Neural crest cell (in vitro differentiated cells): ENCODE data around the gene SLC9A7. TPM values are rescaled to one million over a fixed set of nuclear protein-coding genes. Genes with fewer than 3 reads are reported as not detected.

Experiments
- DNase-seq: peaks from one replicate; pipeline ENCODE4 v3.0.0; 2021; ENCODE audit warnings: low read depth, mixed read lengths, low spot score
- H3K27ac Mint-ChIP-seq: one replicate; pipeline ENCODE4 v1.8.0; 2021; ENCODE audit warnings: mild to moderate bottlenecking, mixed read lengths; ENCODE audit not compliant: unreplicated experiment
- H3K27me3 Mint-ChIP-seq: 2 replicates; pipeline ENCODE4 v1.8.0; 2021; ENCODE audit warnings: low read depth, mild to moderate bottlenecking, mixed read lengths
- H3K36me3 Mint-ChIP-seq: 2 replicates; pipeline ENCODE4 v1.8.0; 2021; ENCODE audit warnings: low read depth, mild to moderate bottlenecking, mixed read lengths
- H3K4me1 Mint-ChIP-seq: 2 replicates; pipeline ENCODE4 v1.8.0; 2021; ENCODE audit warnings: mixed read lengths
- H3K4me3 Mint-ChIP-seq: one replicate; pipeline ENCODE4 v1.8.0; 2021; ENCODE audit warnings: mild to moderate bottlenecking, mixed read lengths
- H3K9me3 Mint-ChIP-seq: 2 replicates; pipeline ENCODE4 v1.8.0; 2021; ENCODE audit warnings: mixed read lengths
- total RNA-seq: library from RNA; stranded (reverse); gene quantifications from 2 replicates; pipeline ENCODE4 v1.2.1, GENCODE V29; 2021
- TF ChIP-seq, protein P1 (sequence below): fragments of 200-600 bp; sonication (generic); conservative IDR thresholded peaks from 2 replicates; pipeline ENCODE4 v1.5.0; 2021; ENCODE audit warnings: antibody characterized with exemption, mild to moderate bottlenecking

The SLC9A7 gene
- total RNA-seq, 1 donor from 2014 or later, result 4.3 TPM

DNA sequence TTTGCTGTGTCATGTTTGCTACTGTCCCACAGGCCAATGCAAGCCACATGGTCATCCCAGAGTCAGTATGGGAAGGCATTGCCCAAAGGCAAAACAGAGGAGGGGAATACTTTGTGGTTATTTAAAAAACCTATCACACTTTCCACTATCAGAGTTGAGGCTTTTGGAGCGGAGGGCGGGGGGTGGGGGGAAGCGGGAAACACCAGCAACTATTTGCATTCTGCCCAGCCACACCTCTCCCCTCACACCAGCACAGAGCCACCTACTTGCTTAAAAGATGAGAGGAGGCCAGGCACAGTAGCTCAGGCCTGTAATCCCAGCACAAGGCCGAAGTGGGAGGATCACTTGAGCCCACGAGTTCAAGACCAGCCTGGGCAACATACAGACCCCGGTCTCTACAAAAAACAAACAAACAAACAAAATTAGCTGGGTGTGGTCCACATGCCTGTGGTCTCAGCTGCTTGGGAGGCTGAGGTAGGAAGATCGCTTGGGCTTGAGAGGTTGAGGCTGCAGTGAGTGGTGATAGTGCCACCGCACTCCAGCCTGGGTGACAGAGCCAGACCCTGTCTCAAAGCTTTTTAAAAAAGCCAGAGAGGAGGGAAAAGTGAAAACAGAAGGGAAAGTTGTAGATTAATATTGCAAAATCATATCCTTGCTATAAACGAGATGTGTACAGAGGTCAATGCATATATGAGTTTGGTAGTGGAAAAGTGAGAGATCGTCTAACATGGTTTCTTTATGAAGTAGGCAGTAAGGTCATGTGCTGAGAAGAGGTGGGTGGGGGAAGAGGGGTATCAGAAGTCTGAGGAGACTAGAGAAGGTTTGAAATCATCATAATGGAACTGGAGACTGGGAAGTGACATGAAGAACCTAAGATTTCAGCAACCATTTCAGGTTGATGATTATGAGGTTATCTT, 187.2 kb downstream of the SLC9A7 start:
- H3K4me3 Mint-ChIP-seq, result peak overlapping the region; percentile 56
- no peak for DNase-seq

DNA sequence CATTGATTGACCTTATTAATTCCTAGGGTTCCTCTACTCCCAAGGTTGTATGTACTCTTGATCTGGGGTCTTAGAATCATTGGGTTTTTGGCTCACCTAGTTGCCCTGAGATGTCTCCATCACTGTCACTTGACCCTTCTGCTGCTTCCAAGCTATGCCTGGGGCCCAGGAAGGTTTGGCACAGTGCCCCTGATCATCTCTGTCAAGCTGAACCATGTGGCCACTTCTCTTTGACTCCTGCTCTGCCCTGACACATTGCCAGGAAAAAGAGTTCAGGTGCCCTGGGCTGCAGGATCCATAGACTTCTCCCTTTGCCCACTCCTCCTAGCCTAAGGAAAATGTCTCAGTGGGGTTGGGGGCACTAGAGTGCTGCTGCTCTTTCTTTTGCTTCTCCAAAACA, 189.3 kb downstream of the SLC9A7 start:
- H3K36me3 Mint-ChIP-seq, result no peaks in the 10 kb centered on the region
- H3K27me3 Mint-ChIP-seq, result peaks cover 21% of the 10 kb centered on the region
- TF ChIP-seq, protein P1, sequence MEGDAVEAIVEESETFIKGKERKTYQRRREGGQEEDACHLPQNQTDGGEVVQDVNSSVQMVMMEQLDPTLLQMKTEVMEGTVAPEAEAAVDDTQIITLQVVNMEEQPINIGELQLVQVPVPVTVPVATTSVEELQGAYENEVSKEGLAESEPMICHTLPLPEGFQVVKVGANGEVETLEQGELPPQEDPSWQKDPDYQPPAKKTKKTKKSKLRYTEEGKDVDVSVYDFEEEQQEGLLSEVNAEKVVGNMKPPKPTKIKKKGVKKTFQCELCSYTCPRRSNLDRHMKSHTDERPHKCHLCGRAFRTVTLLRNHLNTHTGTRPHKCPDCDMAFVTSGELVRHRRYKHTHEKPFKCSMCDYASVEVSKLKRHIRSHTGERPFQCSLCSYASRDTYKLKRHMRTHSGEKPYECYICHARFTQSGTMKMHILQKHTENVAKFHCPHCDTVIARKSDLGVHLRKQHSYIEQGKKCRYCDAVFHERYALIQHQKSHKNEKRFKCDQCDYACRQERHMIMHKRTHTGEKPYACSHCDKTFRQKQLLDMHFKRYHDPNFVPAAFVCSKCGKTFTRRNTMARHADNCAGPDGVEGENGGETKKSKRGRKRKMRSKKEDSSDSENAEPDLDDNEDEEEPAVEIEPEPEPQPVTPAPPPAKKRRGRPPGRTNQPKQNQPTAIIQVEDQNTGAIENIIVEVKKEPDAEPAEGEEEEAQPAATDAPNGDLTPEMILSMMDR, result no peak
- DNase-seq, result no peak
- H3K9me3 Mint-ChIP-seq, result no peaks in the 10 kb centered on the region
- H3K27ac Mint-ChIP-seq, result no peak overlapping the region
- H3K4me1 Mint-ChIP-seq, result peaks cover 7% of the 10 kb centered on the region
- H3K4me3 Mint-ChIP-seq, result no peak overlapping the region

More for the DNA sequence above, 187.2 kb downstream of the SLC9A7 start:
- peaks cover 20% of the 10 kb centered on the region for H3K4me1 Mint-ChIP-seq
- H3K27ac Mint-ChIP-seq, result no peak overlapping the region
- no peaks in the 10 kb centered on the region for H3K9me3 Mint-ChIP-seq
- peaks cover 34% of the 10 kb centered on the region for H3K27me3 Mint-ChIP-seq
- H3K36me3 Mint-ChIP-seq, result peaks cover 2% of the 10 kb centered on the region
- TF ChIP-seq, protein P1, result no peak

DNA sequence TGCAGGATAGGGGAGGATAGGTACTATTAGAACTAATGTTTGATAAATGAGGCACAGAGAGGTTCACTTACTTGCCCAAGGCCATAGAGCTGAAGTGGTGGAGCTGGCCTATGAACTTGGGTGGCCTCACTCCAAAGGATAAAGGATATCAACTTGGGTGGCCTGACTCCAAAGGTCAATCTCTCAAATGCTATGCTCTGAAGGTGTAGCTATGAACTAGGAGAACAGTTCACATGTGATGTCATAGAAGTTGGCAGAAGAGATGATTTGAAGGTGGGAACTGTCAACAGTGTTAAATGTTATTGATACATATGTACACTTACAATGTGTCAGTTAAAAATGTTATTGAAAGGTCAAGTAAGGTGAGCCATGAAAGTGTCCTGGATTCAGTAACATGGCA, 191.5 kb downstream of the SLC9A7 start:
- no peak for DNase-seq
- no peaks in the 10 kb centered on the region for H3K4me1 Mint-ChIP-seq
- H3K36me3 Mint-ChIP-seq, result peaks cover 3% of the 10 kb centered on the region
- TF ChIP-seq, protein P1, result no peak
- no peak overlapping the region for H3K4me3 Mint-ChIP-seq
- no peak overlapping the region for H3K27ac Mint-ChIP-seq
- H3K27me3 Mint-ChIP-seq, result peaks cover 7% of the 10 kb centered on the region
- H3K9me3 Mint-ChIP-seq, result peaks cover 2% of the 10 kb centered on the region

DNA sequence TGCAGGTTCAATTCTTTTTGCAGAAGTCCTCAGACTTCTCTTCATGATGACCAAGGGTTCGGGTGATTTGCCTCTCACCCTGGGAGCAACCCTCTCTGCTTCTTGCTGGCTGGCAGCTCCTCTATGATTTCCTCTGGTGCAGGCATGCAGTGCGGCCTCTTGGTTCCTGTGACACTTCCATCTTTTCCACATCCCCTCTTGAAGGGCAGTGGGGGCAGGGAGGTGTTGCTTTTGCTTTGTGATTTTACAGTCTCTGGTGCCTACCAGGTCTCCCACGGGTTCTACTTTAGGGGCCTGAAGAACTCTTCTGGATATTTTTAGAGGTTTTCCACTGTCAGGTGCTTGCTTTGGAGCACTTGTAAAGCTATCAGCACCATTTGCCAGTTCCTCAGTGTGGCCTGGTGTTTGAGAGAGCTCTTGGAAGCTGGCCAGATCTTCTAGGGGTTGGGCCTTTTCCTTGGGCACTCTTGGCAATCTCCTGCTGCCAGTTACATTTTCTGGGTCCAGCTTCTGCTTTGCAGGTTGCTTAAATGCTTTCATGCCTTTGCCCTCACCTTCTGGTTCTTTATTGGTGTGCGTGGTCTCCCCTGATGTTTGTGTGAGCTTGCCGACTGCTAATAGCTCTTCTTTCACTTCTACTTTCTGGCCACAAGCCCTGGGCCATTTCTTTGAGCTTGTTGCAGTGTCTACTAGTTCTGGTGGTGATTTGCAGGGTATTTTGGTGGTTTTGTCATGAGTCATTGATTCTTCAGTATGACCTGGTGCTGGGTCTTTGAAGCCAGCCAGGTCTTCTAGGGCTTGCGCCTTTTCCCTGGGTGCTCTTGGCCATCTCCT, 196.9 kb downstream of the SLC9A7 start:
- Mint-ChIP-seq H3K4me1 (no peaks in the 10 kb centered on the region), H3K27me3 (no peaks in the 10 kb centered on the region), H3K36me3 (peaks cover 11% of the 10 kb centered on the region), H3K4me3 (no peak overlapping the region), H3K9me3 (peaks cover 10% of the 10 kb centered on the region), H3K27ac (no peak overlapping the region)
- TF ChIP-seq, protein P1, result no peak
- DNase-seq, result no peak

DNA sequence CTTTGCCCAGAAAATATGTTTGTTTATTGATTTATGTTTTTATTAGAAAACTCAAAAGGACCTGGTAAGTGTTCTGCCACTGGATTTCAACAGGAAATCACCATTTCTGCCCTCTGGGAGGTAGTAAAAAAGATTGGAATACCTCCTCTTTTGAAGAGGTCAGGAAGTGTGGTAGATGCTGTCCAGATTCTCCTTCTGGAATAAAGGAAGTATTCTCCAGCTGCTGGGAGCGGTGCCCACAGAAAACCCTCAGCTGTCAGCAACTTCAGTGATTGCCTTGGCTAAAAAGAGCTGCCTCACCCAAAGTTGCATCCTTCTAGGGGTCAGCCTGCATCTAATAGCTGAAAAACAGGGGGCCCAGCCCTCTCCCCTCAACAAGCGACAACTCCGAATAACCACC, 199.9 kb downstream of the SLC9A7 start:
- TF ChIP-seq, protein P1, result no peak
- no peak for DNase-seq
- H3K27ac Mint-ChIP-seq, result no peak overlapping the region

More for the DNA sequence above, 199.9 kb downstream of the SLC9A7 start:
- H3K36me3 Mint-ChIP-seq, result peaks cover 9% of the 10 kb centered on the region
- no peak overlapping the region for H3K4me3 Mint-ChIP-seq
- H3K4me1 Mint-ChIP-seq, result no peaks in the 10 kb centered on the region
- peaks cover 10% of the 10 kb centered on the region for H3K9me3 Mint-ChIP-seq
- H3K27me3 Mint-ChIP-seq, result no peaks in the 10 kb centered on the region
